Activated CD8-positive, alpha-beta memory T cell treated with anti-CD3 and anti-CD28 coated beads for 4 hours (primary cell): ENCODE data around the gene FOXP3.
"Not testable (repeated sequence)": the region's sequence is repeated elsewhere in the genome, so short reads cannot be mapped to it uniquely, and the experiment has no call there.

Source experiments
- DNase-seq, 2 donors: peaks; one replicate each; pipeline ENCODE4 v3.0.0-alpha.2; 2020; ENCODE audit warnings: low read depth in 2 of 2

FOXP3 gene, protein sequence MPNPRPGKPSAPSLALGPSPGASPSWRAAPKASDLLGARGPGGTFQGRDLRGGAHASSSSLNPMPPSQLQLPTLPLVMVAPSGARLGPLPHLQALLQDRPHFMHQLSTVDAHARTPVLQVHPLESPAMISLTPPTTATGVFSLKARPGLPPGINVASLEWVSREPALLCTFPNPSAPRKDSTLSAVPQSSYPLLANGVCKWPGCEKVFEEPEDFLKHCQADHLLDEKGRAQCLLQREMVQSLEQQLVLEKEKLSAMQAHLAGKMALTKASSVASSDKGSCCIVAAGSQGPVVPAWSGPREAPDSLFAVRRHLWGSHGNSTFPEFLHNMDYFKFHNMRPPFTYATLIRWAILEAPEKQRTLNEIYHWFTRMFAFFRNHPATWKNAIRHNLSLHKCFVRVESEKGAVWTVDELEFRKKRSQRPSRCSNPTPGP

GRCh38 chrX:49264460-49264859 lies at the start of gene FOXP3:
Gene FOXP3, minus strand, starts transcription at chrX:49264710. Its CDS starts 6,205 bp downstream, at chrX:49258505.
- DNase-seq = no peak

GRCh38 chrX:49312176-49312575 lies 47.7 kb upstream of the FOXP3 start:
- no peak for DNase-seq

- no peak for DNase-seq
Observed at GRCh38 chrX:49310371-49310770, 45.9 kb upstream of the FOXP3 start.

DNA sequence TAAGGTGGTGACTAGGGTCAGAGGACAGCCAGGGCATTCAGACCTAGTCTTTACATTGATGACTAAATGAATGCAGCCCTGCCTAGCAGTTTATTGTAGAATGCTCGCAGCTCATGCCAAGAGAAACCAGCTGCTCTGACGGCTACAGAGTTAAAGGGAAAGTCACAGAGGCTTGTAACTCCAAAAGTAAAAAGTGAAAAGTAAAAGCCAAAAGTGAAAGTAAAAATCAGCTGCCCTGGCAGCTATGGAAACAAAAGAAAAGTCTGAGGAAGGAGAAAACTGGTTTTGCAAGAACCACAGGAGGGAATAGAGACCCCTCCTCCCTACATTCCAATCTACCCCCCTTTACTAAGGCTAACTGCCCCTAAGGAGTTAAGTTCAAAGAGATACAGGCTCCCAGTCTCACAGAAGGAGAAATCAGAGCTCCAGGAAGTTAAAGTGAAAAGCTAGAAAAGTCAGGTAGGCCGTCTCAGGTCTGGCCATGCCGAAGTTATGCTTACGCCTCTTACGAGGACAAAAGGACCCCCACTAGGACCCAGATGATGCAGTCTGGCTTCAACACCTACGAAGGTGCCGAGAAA lies 45.0 kb upstream of the FOXP3 start:
- DNase-seq = no peak

DNA sequence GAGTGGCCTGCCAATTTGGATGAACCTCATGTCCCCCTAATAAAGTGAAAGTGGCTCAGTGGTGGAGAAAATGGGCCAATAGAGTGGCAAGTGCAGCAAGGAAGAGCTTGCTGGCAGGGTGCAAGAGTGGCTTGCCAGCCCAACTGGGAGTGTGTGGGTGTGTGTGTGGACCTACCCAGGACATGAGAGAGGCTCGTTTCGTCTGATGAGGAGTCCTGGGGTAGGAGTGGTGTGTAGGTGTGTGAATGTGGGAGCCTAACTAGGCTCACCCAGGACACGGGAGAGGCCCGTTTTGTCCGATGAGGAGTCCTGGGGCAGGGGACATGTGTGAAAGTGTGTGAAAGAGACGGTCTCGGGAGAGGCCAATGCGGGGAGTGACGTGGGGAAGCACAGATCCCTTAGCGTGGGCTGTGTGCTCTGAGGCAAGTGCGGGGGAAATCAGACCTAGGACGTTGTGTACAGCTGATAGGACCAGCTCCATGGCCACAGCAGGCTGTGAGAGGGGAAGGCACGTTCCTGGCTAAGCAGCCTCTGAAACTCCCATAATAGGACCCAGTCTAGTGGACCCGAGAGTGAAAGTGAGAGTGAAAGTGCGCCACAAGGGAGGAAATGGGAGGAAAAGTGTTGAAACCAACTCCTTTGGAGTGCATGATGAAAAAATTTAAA lies 44.2 kb upstream of the FOXP3 start:
- peak in 1 of 2 donors; percentile 9 for DNase-seq

DNA sequence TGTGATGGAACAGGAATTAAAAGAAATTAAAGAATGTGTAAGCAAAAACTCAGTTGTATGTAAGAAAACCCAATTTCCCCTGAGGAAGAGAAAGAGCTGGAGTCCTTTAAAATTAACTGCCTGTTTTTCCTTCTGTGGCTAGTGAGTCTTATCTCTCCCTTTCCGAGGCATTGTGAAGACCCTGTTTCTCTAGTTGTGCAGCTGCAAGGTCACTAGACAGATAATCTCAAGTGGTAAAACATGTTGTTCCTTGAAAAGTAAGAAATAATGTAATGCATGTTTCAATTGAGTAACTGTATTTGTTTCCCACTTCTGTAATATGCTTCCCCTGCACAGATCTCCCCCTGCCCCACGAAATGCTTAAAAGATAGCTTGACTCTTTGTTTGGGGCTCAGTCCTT lies 43.3 kb upstream of the FOXP3 start:
- DNase-seq = not testable (repeated sequence)

DNA sequence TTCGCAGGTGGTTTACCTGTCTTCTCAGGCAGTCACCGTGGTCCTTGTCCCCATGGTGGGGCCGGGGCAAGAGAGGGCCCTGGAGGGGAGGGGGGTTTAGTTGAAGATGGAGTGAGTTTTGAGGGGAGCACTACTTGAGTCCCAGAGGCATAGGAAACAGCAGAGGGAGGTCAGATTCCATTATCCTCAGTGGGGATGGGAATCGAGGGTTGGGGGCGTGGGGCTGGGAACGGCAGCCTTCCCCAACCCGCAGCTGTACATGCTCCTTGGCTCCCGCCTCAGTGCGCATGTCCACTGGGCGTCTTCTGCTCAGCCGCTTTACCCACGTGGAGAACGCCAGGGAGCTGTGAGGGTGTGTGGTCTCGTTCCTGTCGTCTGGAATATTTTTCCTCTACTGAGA lies 38.8 kb upstream of the FOXP3 start, which contains the start of gene GAGE10:
TSS of gene GAGE10 (plus strand) at position 301 of the 400 bp plus-strand sequence. CDS start 1,214 bp downstream, outside the sequence.
- DNase-seq = no peak

- no peak for DNase-seq
Observed at GRCh38 chrX:49300703-49301102, 36.2 kb upstream of the FOXP3 start.

- not testable (repeated sequence) for DNase-seq
Observed at GRCh38 chrX:49299293-49299692, 34.8 kb upstream of the FOXP3 start.

DNA sequence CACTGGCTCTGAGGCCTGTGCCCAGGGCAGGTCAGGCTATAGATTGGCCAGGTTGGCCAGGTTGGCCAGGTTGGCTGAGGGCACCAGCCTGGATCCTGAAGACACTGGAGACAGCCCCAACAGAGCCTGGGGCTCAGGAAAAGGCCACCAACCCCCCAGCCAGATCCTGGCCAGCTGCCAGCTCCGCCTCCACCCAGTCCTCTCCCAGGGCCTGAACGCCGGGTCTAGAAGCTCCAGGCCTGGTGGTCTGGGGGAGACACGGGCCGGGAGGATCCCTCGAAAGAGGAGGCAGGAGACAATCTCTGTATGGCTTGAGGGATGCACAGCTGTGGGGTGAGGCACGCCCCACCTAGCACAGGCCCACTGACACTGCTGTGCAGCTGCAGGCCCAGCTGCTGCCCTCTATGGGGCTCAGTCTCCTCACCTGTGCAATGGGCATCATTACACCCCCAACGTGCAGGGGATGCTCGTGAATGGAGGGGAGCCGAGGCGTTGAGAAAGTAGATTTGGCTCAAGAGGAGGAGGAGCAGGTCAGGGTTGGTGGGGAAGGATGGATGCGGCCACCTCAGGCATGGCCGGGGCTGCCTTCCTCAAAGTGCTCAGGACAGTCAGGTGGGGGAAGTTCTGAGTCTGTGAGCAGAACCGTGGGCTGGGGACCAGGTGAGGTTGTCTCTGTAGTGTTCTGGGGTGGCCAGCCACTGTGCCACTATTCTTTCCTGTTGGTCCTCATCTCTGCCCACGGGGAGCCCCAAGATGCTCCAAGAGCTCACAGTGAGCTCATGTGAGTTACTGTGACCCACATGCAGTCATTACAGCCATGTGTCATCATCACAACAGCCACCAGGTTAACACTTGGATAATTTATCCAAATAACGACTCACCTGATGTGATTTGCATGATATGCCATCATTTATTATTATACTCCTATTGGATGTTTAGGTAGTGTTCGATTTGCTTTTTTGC lies 28.2 kb upstream of the FOXP3 start:
- no peak for DNase-seq

GRCh38 chrX:49291615-49292337 lies 27.3 kb upstream of the FOXP3 start:
- DNase-seq = no peak

- DNase-seq = no peak
Observed at GRCh38 chrX:49290215-49290614, 25.7 kb upstream of the FOXP3 start.

DNA sequence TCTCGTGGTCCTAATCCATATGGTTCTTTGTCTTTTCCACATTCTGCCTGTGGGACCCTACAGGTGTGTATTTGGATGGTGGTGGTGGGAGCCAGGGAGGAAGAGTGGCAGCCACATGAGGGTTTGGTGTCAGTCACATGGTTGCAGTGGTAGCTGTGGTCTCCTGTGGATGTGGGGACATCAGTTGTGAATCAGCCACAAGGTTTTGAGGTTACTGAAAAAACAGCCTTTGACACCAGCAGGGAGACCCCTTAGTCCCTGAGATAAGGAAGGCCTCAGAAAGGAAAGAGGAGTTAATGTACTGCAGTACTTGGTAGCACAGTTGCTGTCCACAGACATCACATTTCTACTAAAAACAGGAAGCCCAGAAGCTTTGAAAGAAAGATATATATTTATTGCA lies 23.2 kb upstream of the FOXP3 start:
- no peak for DNase-seq

DNA sequence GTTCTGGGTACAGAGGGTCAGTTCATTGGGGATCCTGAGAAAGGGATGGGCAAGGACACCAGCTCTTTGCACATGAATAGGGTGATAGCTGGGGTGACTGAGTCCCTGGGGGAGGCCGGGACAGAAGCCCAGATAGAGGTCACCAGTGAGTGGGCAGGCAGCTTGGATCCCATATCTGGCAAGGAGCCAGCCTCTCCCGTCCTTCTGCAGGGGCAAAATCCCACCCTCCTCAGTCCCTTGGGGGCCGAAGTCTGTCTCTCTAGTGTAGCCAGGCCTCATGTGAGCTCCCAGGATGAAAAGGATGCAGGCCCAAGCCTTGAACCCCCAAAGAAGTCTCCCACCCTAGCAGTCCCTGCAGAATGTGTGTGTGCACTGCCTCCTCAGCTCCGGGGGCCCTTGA lies 22.1 kb upstream of the FOXP3 start:
- DNase-seq = no peak

GRCh38 chrX:49286136-49286535 lies 21.6 kb upstream of the FOXP3 start:
- no peak for DNase-seq

DNA sequence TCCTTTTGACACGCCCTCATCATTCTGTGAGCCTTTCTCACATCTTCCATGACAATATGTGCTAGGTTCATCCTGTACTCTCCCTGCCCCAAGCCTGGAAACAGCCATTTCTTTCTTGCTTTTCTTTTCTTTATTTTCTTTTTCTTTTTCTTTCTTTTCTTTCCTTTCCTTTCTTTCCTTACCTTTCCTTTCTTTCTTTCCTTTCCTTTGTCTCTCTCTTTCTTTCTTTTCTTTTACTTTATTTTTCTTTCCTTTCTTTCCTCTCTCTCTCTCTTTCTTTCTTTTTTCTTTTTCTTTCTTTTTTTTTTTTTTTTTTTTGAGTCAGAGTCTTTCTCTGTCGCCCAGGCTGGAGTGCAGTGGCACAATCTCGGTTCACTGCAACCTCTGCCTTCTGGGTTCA lies 19.7 kb upstream of the FOXP3 start:
- DNase-seq = no peak

DNA sequence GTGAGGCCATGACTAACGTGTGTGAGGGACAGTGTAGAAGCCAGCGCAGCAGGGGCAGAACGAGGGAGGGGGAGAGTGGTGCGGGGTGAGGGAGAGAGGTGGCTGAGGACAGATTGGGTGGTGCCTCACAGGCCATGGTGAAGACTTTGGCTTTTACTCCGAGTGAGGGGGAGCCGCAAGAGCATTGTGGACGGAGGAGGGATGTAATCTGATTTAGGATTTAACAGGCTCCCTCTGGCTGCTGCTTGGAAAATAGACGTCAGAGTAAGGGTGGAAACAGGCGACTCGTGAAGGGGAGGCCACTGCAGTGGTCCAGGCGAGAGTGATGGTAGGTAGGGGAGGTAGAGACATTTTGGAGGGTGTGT lies 18.1 kb upstream of the FOXP3 start:
- no peak for DNase-seq

DNA sequence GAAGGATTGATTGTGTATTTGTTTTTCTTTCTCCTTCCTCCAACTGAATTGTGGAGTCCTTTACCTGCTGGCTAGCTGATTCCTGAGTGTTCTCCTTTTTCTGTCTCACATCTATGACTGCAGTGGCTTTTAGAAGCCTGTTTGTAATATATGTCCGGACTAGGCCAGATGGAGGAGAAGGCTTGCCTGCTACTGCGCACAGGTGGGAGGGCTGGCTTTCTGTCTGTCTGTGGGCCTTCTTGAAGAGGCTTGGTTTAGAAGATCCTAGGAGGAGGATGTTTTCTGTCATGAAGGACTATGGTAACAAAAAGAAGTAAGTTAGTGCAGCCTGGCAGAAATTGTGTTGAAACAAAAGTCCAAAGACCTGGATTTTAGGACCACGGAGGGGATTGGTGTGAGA lies 13.6 kb upstream of the FOXP3 start:
- no peak for DNase-seq

DNA sequence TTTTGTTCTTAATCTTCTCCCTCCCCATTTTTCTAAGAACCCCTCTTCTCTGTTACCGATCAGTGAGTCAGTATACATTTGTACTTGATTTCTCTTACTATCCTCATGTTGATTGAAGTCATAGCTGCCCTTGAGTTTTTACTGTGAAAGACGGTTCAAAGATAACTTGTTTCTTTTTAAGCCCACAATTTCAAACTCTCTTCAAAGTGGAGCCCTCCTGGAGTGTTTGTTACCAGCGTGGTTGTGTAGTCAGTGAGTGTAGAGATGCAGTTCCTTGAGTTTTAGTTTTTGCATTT lies 13.0 kb upstream of the FOXP3 start:
- no peak for DNase-seq

GRCh38 chrX:49276671-49277534 lies 12.4 kb upstream of the FOXP3 start:
- DNase-seq = no peak
